Liver (tissue), 9 donors: ENCODE data around the gene NIT1. TPM values are rescaled to one million over a fixed set of nuclear protein-coding genes. Genes with fewer than 3 reads are reported as not detected.

ENCODE experiments used
- DNase-seq: peaks from one replicate; pipeline ENCODE4 v3.0.0-alpha.2; 2017; ENCODE audit warnings: low spot score
- H3K27ac ChIP-seq, 2 donors: one replicate each; pipeline ENCODE4 v1.7.0; 2013; ENCODE audit warnings: inconsistent platforms in 2 of 2, low read length in 2 of 2, control low read depth in 1 of 2, low read depth in 1 of 2, mild to moderate bottlenecking in 1 of 2
- H3K27me3 ChIP-seq, 4 donors: one replicate each; pipeline versions ENCODE4 v1.6.1 to v1.7.0; 2013; ENCODE audit warnings: low read length in 3 of 4, inconsistent platforms in 1 of 4, mild to moderate bottlenecking in 1 of 4, moderate library complexity in 1 of 4; ENCODE audit not compliant: control insufficient read depth in 4 of 4, insufficient read depth in 4 of 4
- H3K36me3 ChIP-seq, 4 donors: one replicate each; pipeline versions ENCODE4 v1.6.1 to v1.7.0; 2013; ENCODE audit warnings: low read length in 3 of 4, mild to moderate bottlenecking in 3 of 4, low read depth in 1 of 4, moderate library complexity in 1 of 4; ENCODE audit not compliant: control insufficient read depth in 4 of 4, insufficient read depth in 3 of 4
- H3K4me1 ChIP-seq, 4 donors: one replicate each; pipeline versions ENCODE4 v1.6.1 to v1.7.0; 2013; ENCODE audit warnings: low read length in 3 of 4, mild to moderate bottlenecking in 3 of 4, moderate library complexity in 1 of 4; ENCODE audit not compliant: control insufficient read depth in 4 of 4, insufficient read depth in 4 of 4
- H3K4me3 ChIP-seq, 3 donors: one replicate each; pipeline versions ENCODE4 v1.6.1 to v1.7.0; 2013; ENCODE audit warnings: low read length in 3 of 3, control low read depth in 1 of 3, low read depth in 1 of 3, mild to moderate bottlenecking in 1 of 3
- H3K9ac ChIP-seq, 2 donors: one replicate each; pipeline ENCODE4 v1.7.0; 2013; ENCODE audit warnings: low read length in 2 of 2, mild to moderate bottlenecking in 2 of 2, moderate library complexity in 2 of 2, control low read depth in 1 of 2, low read depth in 1 of 2
- H3K9me3 ChIP-seq, 4 donors: one replicate each; pipeline versions ENCODE4 v1.6.1 to v1.7.0; 2013; ENCODE audit warnings: low read length in 3 of 4; ENCODE audit not compliant: control insufficient read depth in 4 of 4
- ATF3 ChIP-seq: IDR thresholded peaks from 2 replicates; pipeline ENCODE4 v1.6.1; 2016; ENCODE audit warnings: antibody characterized with exemption
- CTCF ChIP-seq: fragments of 150-350 bp; IDR thresholded peaks from 2 replicates; pipeline ENCODE4 v1.5.1; 2017; ENCODE audit warnings: improper control_type of control experiment, low read depth, low read length; ENCODE audit not compliant: missing input control
- EGR1 ChIP-seq, 2 donors: IDR thresholded peaks; 2 replicates each; pipeline ENCODE4 v1.6.1; 2016 to 2018; ENCODE audit warnings: antibody characterized with exemption in 2 of 2, low read depth in 2 of 2
- FOXA1 ChIP-seq: IDR thresholded peaks from 2 replicates; pipeline ENCODE4 v1.6.1; 2016; ENCODE audit warnings: antibody characterized with exemption
- FOXA2 ChIP-seq: IDR thresholded peaks from 2 replicates; pipeline ENCODE4 v1.6.1; 2016; ENCODE audit warnings: antibody characterized with exemption
- GABPA ChIP-seq, 2 donors: IDR thresholded peaks in 1 of 2; conservative IDR thresholded peaks in 1 of 2; 2 replicates each; pipeline ENCODE4 v1.6.1; 2016; ENCODE audit warnings: antibody characterized with exemption in 2 of 2, mild to moderate bottlenecking in 1 of 2, moderate library complexity in 1 of 2
- HNF4A ChIP-seq, 2 donors: conservative IDR thresholded peaks; 2 replicates each; pipeline ENCODE4 v1.6.1; 2016; ENCODE audit warnings: antibody characterized with exemption in 2 of 2, mild to moderate bottlenecking in 2 of 2
- HNF4G ChIP-seq: IDR thresholded peaks from 2 replicates; pipeline ENCODE4 v1.6.1; 2016; ENCODE audit warnings: antibody characterized with exemption
- JUND ChIP-seq, 2 donors: IDR thresholded peaks; 2 replicates each; pipeline ENCODE4 v1.6.1; 2016; ENCODE audit warnings: antibody characterized with exemption in 2 of 2
- NR2F2 ChIP-seq: IDR thresholded peaks from 2 replicates; pipeline ENCODE4 v1.6.1; 2016; ENCODE audit warnings: antibody characterized with exemption
- RAD21 ChIP-seq, 2 donors: IDR thresholded peaks; 2 replicates each; pipeline ENCODE4 v1.6.1; 2016; ENCODE audit warnings: antibody characterized with exemption in 2 of 2, mild to moderate bottlenecking in 2 of 2
- RXRA ChIP-seq, 2 donors: IDR thresholded peaks; 2 replicates each; pipeline ENCODE4 v1.6.1; 2017 to 2018; ENCODE audit warnings: antibody characterized with exemption in 2 of 2, mild to moderate bottlenecking in 1 of 2
- SP1 ChIP-seq: IDR thresholded peaks from 2 replicates; pipeline ENCODE4 v1.6.1; 2018; ENCODE audit warnings: antibody characterized with exemption, mild to moderate bottlenecking
- TAF1 ChIP-seq: conservative IDR thresholded peaks from 2 replicates; pipeline ENCODE4 v1.6.1; 2016; ENCODE audit warnings: antibody characterized with exemption, mild to moderate bottlenecking
- YY1 ChIP-seq: IDR thresholded peaks from 2 replicates; pipeline ENCODE4 v1.6.1; 2016; ENCODE audit warnings: antibody characterized with exemption, mild to moderate bottlenecking
- WGBS: extraction: QIAGEN DNeasy Blood & Tissue Kit; methylation state at CpG from one replicate; pipeline ENCODE4 v1.1.7; 2013; 5-methylcytosine and 5-hydroxymethylcytosine counted together
- polyA plus RNA-seq, 2 donors: library from polyadenylated mRNA; stranded (reverse) in 1 of 2; unstranded in 1 of 2; fragments of 200-250 nt in 1 of 2; fragments of >200 nt in 1 of 2; fragmentation: Nextera tagmentation in 1 of 2; extraction: Ambion mirVana in 1 of 2; gene quantifications; one replicate each; pipeline versions ENCODE4 v1.2.1 to v1.2.3, GENCODE V29; 2013 to 2015
- total RNA-seq, 2 donors: library from RNA; depleted of rRNA; stranded (reverse); fragments of >200 nt; gene quantifications; one replicate each; pipeline ENCODE4 v1.2.3, GENCODE V29; 2014
- TF ChIP-seq, protein P1 (sequence below): IDR thresholded peaks from 2 replicates; pipeline ENCODE4 v1.6.1; 2016; ENCODE audit warnings: antibody characterized with exemption, mild to moderate bottlenecking
- TF ChIP-seq, protein P2 (sequence below): IDR thresholded peaks from 2 replicates; pipeline ENCODE4 v1.6.1; 2016; ENCODE audit warnings: antibody characterized with exemption
- TF ChIP-seq, protein P3 (sequence below): IDR thresholded peaks from 2 replicates; pipeline ENCODE4 v1.6.1; 2016; ENCODE audit warnings: antibody characterized with exemption
- donor health status: healthy.
- donor health status: healthy.
- donor health status: healthy.
- donor health status: healthy.
- donor health status: healthy.

The NIT1 gene
- total and polyA plus RNA-seq, 4 donors = 17.8 to 45.8 (median 39.3) TPM

DNA sequence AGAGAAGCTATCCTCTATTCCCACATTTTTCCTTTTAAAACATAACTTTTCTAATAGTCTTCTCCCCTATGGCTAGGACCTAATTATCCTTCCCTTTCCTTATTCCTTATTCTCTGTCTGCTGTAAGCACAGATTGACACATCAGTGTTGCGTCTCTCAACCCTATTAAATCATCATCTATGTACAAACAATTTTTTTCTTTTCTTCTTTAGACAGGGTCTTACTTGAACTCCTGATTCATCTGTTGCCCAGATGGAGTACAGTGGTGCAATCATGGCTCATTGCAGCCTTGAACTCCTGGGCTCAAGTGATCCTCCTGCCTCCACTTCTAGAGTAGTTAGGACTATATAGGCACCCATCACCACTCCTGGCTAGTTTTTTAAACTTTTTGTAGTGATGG, 11.5 kb upstream of the NIT1 start:
- Histone ChIP-seq H3K36me3 (peaks cover 4 to 12% (median 10%) of the 10 kb centered on the region in 4 donors), H3K4me1 (peaks cover 0 to 3% (median 2%) of the 10 kb centered on the region in 4 donors), H3K4me3 (no peak overlapping the region), H3K9me3 (no peaks in the 10 kb centered on the region), H3K27me3 (no peaks in the 10 kb centered on the region), H3K27ac (no peak overlapping the region), H3K9ac (no peak overlapping the region)
- WGBS = 97% methylated on average over 1 of the region's 1 CpG
- TF ChIP-seq HNF4G (no peak), RAD21 (IDR thresholded peaks at IDR 0.05) (no peak), GABPA (IDR thresholded peaks at IDR 0.05 in 1 of 2, conservative IDR thresholded peaks at IDR 0.05 in 1 of 2) (no peak), JUND (IDR thresholded peaks at IDR 0.05) (no peak), FOXA1 (no peak), TAF1 (no peak)
- DNase-seq = no peak

- no peaks in the 10 kb centered on the region for H3K27me3 ChIP-seq
- TF ChIP-seq EGR1 (IDR thresholded peaks at IDR 0.05; ENCODE audit: low read depth in 2 of 2) (no peak), HNF4G (no peak), TAF1 (no peak), YY1 (no peak), RAD21 (IDR thresholded peaks at IDR 0.05) (no peak), CTCF (no peak), RXRA (IDR thresholded peaks at IDR 0.05) (no peak), JUND (IDR thresholded peaks at IDR 0.05) (no peak), NR2F2 (no peak), SP1 (no peak), ATF3 (no peak), HNF4A (conservative IDR thresholded peaks at IDR 0.05) (no peak), FOXA2 (no peak), FOXA1 (no peak)
- TF ChIP-seq, protein P1, sequence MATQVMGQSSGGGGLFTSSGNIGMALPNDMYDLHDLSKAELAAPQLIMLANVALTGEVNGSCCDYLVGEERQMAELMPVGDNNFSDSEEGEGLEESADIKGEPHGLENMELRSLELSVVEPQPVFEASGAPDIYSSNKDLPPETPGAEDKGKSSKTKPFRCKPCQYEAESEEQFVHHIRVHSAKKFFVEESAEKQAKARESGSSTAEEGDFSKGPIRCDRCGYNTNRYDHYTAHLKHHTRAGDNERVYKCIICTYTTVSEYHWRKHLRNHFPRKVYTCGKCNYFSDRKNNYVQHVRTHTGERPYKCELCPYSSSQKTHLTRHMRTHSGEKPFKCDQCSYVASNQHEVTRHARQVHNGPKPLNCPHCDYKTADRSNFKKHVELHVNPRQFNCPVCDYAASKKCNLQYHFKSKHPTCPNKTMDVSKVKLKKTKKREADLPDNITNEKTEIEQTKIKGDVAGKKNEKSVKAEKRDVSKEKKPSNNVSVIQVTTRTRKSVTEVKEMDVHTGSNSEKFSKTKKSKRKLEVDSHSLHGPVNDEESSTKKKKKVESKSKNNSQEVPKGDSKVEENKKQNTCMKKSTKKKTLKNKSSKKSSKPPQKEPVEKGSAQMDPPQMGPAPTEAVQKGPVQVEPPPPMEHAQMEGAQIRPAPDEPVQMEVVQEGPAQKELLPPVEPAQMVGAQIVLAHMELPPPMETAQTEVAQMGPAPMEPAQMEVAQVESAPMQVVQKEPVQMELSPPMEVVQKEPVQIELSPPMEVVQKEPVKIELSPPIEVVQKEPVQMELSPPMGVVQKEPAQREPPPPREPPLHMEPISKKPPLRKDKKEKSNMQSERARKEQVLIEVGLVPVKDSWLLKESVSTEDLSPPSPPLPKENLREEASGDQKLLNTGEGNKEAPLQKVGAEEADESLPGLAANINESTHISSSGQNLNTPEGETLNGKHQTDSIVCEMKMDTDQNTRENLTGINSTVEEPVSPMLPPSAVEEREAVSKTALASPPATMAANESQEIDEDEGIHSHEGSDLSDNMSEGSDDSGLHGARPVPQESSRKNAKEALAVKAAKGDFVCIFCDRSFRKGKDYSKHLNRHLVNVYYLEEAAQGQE = no peak
- TF ChIP-seq, protein P2, sequence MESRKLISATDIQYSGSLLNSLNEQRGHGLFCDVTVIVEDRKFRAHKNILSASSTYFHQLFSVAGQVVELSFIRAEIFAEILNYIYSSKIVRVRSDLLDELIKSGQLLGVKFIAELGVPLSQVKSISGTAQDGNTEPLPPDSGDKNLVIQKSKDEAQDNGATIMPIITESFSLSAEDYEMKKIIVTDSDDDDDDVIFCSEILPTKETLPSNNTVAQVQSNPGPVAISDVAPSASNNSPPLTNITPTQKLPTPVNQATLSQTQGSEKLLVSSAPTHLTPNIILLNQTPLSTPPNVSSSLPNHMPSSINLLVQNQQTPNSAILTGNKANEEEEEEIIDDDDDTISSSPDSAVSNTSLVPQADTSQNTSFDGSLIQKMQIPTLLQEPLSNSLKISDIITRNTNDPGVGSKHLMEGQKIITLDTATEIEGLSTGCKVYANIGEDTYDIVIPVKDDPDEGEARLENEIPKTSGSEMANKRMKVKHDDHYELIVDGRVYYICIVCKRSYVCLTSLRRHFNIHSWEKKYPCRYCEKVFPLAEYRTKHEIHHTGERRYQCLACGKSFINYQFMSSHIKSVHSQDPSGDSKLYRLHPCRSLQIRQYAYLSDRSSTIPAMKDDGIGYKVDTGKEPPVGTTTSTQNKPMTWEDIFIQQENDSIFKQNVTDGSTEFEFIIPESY = no peak
- TF ChIP-seq, protein P3, sequence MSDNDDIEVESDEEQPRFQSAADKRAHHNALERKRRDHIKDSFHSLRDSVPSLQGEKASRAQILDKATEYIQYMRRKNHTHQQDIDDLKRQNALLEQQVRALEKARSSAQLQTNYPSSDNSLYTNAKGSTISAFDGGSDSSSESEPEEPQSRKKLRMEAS = no peak
- peaks cover 5 to 17% (median 12%) of the 10 kb centered on the region in 4 donors for H3K4me1 ChIP-seq
- peaks cover 0 to 2% (median 0%) of the 10 kb centered on the region in 4 donors for H3K36me3 ChIP-seq
- H3K4me3 ChIP-seq = no peak overlapping the region
- no peaks in the 10 kb centered on the region for H3K9me3 ChIP-seq
- H3K27ac ChIP-seq = no peak overlapping the region
- 94% methylated on average over 3 of the region's 3 CpGs for WGBS
- H3K9ac ChIP-seq = no peak overlapping the region
- DNase-seq = no peak
These were observed 6.8 kb upstream of the NIT1 start for GRCh38 chr1:161111117-161111516.
